Smooth muscle cell (in vitro differentiated cells): ENCODE measurements around the gene LDLRAD4. TPM values are rescaled to one million over a fixed set of nuclear protein-coding genes. Genes with fewer than 3 reads are reported as not detected.

Experiments used
- DNase-seq: peaks from one replicate; lab custom pipeline; 2025; ENCODE audit not compliant: unreplicated experiment; lab: John Stamatoyannopoulos, UW
- H2AFZ ChIP-seq: fragments of 200-600 bp; sonication (generic); 2 replicates; pipeline ENCODE4 v1.6.0; 2016; ENCODE audit warnings: antibody characterized with exemption, low read depth, mild to moderate bottlenecking
- H3F3A ChIP-seq: fragments of 200-600 bp; sonication (generic); 2 replicates; pipeline ENCODE4 v1.6.0; 2017; ENCODE audit warnings: antibody characterized with exemption, low read depth
- H3K27ac ChIP-seq: fragments of 200-600 bp; sonication (generic); 2 replicates; pipeline ENCODE4 v1.5.1; 2016; ENCODE audit warnings: low read depth, mild to moderate bottlenecking
- H3K27me3 ChIP-seq: fragments of 200-600 bp; sonication (generic); 2 replicates; pipeline ENCODE4 v1.6.1; 2016; ENCODE audit warnings: low read depth, mild to moderate bottlenecking
- H3K36me3 ChIP-seq: fragments of 200-600 bp; sonication (generic); 2 replicates; pipeline ENCODE4 v1.5.1; 2016; ENCODE audit warnings: low read depth
- H3K4me1 ChIP-seq: fragments of 200-600 bp; sonication (generic); 2 replicates; pipeline ENCODE4 v1.5.1; 2016; ENCODE audit warnings: low read depth
- H3K4me2 ChIP-seq: fragments of 200-600 bp; sonication (generic); 2 replicates; pipeline ENCODE4 v1.6.0; 2016; ENCODE audit warnings: mild to moderate bottlenecking
- H3K4me3 ChIP-seq: fragments of 200-600 bp; sonication (generic); 2 replicates; pipeline ENCODE4 v1.5.1; 2016; ENCODE audit warnings: mild to moderate bottlenecking
- H3K79me2 ChIP-seq: fragments of 200-600 bp; sonication (generic); 2 replicates; pipeline ENCODE4 v1.6.0; 2016; ENCODE audit warnings: low read depth, mild to moderate bottlenecking
- H3K9ac ChIP-seq: fragments of 200-600 bp; sonication (generic); 2 replicates; pipeline ENCODE4 v1.6.0; 2016; ENCODE audit warnings: low read depth
- H3K9me3 ChIP-seq: fragments of 200-600 bp; sonication (generic); replicated peaks from 2 replicates; pipeline ENCODE4 v1.5.1; 2016; ENCODE audit warnings: low read depth
- H4K20me1 ChIP-seq: fragments of 200-600 bp; sonication (generic); 2 replicates; pipeline ENCODE4 v1.6.0; 2016; ENCODE audit warnings: low read depth
- WGBS: methylation state at CpG from one replicate; pipeline ENCODE4 v1.1.7; 2016; ENCODE audit warnings: low lambda C conversion rate; 5-methylcytosine and 5-hydroxymethylcytosine counted together
- polyA plus RNA-seq: library from polyadenylated mRNA; unstranded; fragments of >200 nt; fragmentation: Nextera tagmentation; extraction: Ambion mirVana; gene quantifications from 2 replicates; pipeline ENCODE4 v1.2.1, GENCODE V29; 2016
- total RNA-seq: library from RNA; depleted of rRNA; stranded (reverse); fragments of >200 nt; gene quantifications from 2 replicates; pipeline ENCODE4 v1.2.3, GENCODE V29; 2014
- TF ChIP-seq, protein P1 (sequence below): fragments of 200-600 bp; sonication (generic); IDR thresholded peaks from 2 replicates; pipeline ENCODE4 v1.5.1; 2017; ENCODE audit warnings: borderline replicate concordance, mild to moderate bottlenecking, antibody characterized with exemption; ENCODE audit not compliant: insufficient read depth, poor library complexity, severe bottlenecking

The LDLRAD4 gene
- total and polyA plus RNA-seq, 2 experiments from 2014 or later: 36.2 to 48.3 TPM

DNA sequence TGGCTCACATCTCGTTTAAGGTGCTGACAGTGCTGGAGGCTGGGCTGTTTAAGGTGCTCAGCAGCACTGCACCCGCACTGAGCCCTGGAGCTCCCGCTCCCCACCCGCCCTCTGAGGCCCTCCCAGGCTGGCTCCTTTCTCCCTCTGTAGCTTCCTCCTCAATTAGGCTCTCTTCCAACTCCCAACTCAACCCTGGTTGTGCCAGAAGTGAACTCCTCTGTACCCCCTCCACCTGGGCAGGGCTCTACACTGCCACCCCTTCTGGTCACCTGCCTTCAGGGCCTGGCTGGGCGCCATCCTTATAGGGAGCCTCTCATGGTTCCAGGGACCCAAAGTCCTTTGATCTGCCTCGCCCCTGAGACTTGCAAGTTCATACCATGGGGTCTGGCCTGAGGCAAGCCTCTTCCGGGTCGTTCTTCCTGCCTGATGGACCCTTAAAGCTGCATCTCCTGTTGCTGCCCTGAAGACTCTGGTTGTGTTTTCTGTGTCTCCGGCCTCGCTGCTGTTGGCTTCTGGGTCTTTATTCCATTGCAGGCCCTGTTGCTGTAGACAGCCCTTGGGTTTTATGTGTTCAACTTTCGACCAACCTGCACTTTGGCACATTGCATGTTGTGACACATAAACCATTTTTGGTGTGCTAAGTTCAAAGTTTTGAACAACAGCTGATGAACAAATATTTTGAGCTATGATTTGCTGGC is 199.6 kb downstream of the LDLRAD4 start:
- DNase-seq: no peak
- TF ChIP-seq, protein P1, sequence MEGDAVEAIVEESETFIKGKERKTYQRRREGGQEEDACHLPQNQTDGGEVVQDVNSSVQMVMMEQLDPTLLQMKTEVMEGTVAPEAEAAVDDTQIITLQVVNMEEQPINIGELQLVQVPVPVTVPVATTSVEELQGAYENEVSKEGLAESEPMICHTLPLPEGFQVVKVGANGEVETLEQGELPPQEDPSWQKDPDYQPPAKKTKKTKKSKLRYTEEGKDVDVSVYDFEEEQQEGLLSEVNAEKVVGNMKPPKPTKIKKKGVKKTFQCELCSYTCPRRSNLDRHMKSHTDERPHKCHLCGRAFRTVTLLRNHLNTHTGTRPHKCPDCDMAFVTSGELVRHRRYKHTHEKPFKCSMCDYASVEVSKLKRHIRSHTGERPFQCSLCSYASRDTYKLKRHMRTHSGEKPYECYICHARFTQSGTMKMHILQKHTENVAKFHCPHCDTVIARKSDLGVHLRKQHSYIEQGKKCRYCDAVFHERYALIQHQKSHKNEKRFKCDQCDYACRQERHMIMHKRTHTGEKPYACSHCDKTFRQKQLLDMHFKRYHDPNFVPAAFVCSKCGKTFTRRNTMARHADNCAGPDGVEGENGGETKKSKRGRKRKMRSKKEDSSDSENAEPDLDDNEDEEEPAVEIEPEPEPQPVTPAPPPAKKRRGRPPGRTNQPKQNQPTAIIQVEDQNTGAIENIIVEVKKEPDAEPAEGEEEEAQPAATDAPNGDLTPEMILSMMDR: no peak
- Histone ChIP-seq H3K27me3 (no peaks in the 10 kb centered on the region), H3K79me2 (peaks cover 25% of the 10 kb centered on the region), H3K4me1 (no peaks in the 10 kb centered on the region), H3F3A (no peaks in the 10 kb centered on the region), H2AFZ (no peak overlapping the region), H3K36me3 (no peaks in the 10 kb centered on the region), H3K27ac (no peak overlapping the region), H3K9ac (no peak overlapping the region), H3K4me2 (no peak overlapping the region), H3K4me3 (no peak overlapping the region), H4K20me1 (peaks cover 21% of the 10 kb centered on the region), H3K9me3 (no peaks in the 10 kb centered on the region)
- 96% methylated on average over 11 of the region's 11 CpGs for WGBS

DNA sequence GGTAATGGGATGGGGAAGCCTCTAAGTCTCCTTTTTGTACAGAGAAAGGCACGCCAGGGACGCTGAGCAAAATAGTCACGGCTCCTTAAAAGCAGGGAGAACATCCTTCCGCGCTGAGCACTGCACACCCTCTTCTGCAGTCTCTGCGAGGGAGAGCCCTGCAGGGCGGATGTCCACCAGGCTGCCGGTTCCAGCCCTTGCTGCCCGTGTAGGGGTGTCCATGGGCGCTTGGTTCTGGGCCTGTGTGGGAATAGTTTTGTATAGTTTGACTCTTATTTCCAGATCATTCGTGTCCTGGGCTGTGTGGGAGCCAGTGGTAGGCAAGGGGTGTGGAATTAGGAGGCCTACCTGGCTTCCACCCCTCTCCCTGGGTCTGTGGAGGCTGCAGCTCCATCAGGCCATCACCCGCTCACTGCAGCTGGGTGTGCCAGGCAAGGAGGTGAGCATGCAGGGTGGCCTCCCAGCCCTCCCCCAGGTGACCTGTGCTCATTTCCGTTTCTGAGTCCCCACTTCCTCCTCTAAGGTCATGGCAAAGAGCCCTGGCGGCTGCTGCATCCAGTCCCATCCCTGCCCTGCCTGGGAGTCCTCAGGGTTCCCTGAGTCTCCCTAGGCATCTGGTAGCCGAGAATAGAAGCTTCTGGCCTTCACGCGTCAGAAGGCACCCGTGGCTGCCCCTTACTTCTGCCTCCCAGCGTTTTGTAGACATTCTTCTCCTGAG is 202.6 kb downstream of the LDLRAD4 start:
- H3K36me3 ChIP-seq: no peaks in the 10 kb centered on the region
- peaks cover 16% of the 10 kb centered on the region for H4K20me1 ChIP-seq
- 95% methylated on average over 19 of the region's 19 CpGs for WGBS
- H3K4me1 ChIP-seq: no peaks in the 10 kb centered on the region
- peak overlapping the region; percentile 41 for H3K4me2 ChIP-seq
- H3K4me3 ChIP-seq: no peak overlapping the region
- no peak overlapping the region for H2AFZ ChIP-seq
- TF ChIP-seq, protein P1: no peak
- H3F3A ChIP-seq: no peaks in the 10 kb centered on the region
- no peaks in the 10 kb centered on the region for H3K9me3 ChIP-seq
- H3K79me2 ChIP-seq: peaks cover 23% of the 10 kb centered on the region
- no peak for DNase-seq
- H3K9ac ChIP-seq: peak overlapping the region; percentile 28
- no peaks in the 10 kb centered on the region for H3K27me3 ChIP-seq
- H3K27ac ChIP-seq: peak overlapping the region; percentile 80

DNA sequence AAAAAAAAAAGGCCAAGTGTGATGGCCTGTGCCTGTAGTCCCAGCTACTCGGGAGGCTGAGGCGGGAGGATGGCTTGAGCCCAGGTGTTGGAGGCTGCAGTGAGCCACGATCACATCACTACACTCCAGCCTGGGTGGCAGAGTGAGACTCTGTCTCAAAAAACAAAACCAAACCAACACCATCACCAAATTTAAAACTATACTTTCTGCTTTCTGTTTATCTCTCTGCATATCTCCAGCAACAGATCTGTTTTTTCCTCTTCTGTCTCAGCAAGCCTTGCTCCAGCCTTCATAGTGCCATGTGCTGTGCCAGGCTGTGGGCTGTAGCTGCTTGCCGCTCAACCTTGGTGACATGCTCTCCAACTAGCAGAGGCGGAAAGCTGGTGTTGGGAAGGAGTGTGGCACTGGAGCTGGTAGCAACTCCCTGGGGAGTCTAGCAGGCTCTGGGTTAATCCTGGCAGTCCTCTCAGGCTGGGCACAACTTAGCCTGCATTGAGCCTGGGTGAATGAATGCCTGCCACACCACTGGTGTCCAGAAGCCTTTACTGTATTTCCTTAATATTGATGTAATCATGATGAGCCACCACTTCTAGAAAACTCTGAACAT is 204.1 kb downstream of the LDLRAD4 start:
- TF ChIP-seq, protein P1: no peak
- no peak for DNase-seq
- WGBS: 96% methylated on average over 5 of the region's 5 CpGs
- Histone ChIP-seq H3K4me2 (no peak overlapping the region), H3K79me2 (peaks cover 12% of the 10 kb centered on the region), H3K4me3 (no peak overlapping the region), H2AFZ (no peak overlapping the region), H3F3A (no peaks in the 10 kb centered on the region), H3K27me3 (no peaks in the 10 kb centered on the region), H3K27ac (peak overlapping the region; percentile 80), H3K36me3 (no peaks in the 10 kb centered on the region), H3K9ac (peak overlapping the region; percentile 3), H3K9me3 (no peaks in the 10 kb centered on the region), H3K4me1 (no peaks in the 10 kb centered on the region), H4K20me1 (peaks cover 12% of the 10 kb centered on the region)
